Measurements from ENCODE around the gene RASL11A. TPM values are rescaled to one million over a fixed set of nuclear protein-coding genes. Genes with fewer than 3 reads are reported as not detected.

Gene RASL11A
- total and polyA plus RNA-seq, 2 of the 13 experiments (the other 11 are each of a cell fraction or from before 2014, with no cell fraction given): 3.0 to 4.1 TPM

DNA sequence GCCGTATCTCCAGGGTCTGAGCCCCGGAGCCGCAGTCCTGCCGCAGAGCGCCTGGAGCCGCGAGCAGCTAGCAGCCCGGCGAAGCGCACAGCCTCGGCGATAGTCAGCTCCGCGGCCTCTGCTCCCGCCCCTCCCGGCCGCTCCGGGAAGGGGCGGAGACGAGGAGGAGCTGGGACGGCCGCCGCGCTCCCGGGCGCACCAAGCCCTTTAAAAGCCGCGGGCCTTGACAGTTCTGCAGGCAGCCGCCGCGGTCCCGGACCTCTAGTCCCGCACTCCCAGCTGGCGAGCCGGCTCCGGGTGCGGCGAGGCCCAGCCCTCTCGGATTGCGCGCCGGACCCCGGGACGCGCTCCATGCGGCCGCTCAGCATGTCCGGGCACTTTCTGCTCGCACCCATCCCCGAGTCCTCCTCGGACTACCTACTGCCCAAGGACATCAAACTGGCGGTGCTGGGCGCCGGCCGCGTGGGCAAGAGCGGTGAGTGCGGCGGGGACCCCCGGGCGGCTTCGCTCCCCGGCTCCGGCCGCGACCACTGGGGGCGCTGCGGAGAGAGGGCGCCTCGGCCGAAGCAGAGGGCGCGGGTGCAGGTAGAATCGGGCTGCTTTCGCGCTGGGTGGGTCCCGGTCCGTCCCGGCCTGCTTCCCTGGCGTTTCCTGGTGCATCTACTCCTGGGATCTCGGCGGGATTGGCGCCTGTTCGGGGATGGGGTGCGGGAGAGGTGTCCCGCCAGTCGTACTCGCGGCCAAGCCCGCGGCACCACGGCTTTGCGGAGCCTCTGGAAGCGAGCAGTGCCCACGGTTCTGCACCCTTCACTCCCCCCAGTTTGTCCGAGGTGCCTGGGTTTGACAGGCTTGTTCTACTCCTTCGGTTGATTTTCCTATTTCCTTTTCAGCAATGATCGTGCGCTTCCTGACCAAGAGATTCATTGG is at the start of gene RASL11A (continued):
- no peak for TF ChIP-seq EEA1 (CRISPR knock-in tag; IDR thresholded peaks at IDR 0.05; ENCODE audit: borderline replicate concordance)
- no peak for TF ChIP-seq HMGXB3 (CRISPR knock-in tag; IDR thresholded peaks at IDR 0.05; ENCODE audit: borderline replicate concordance)
- 0 out of 2 replicates have a peak, but pooled peaks have one; percentile 11 for TF ChIP-seq ELF3 (CRISPR knock-in tag; IDR thresholded peaks at IDR 0.05)
- TF ChIP-seq U2AF1 (optimal IDR thresholded peaks at IDR 0.05; ENCODE audit: low read depth, low read length): peak; percentile 67
- TF ChIP-seq SIN3A (IDR thresholded peaks at IDR 0.05; ENCODE audit: borderline replicate concordance, low read depth, low read length): peak; percentile 40; the same call in 1 of the 2 replicates
- TF ChIP-seq CTCF (CRISPR knock-in tag; IDR thresholded peaks at IDR 0.05): peak; percentile 87
- TF ChIP-seq ZUFSP (CRISPR knock-in tag; IDR thresholded peaks at IDR 0.05; ENCODE audit: borderline replicate concordance): no peak
- no peak for TF ChIP-seq CREB1 (IDR thresholded peaks at IDR 0.05)
- no peak for TF ChIP-seq CREB1 (CRISPR knock-in tag; IDR thresholded peaks at IDR 0.05)
- peak; percentile 60; the same call in 1 of the 2 replicates for TF ChIP-seq MAF1 (CRISPR knock-in tag; IDR thresholded peaks at IDR 0.05; ENCODE audit: borderline replicate concordance)
- peak; percentile 27; the same call in 1 of the 2 replicates for TF ChIP-seq THAP11 (CRISPR knock-in tag; IDR thresholded peaks at IDR 0.05)
- TF ChIP-seq NCOA1 (CRISPR knock-in tag; IDR thresholded peaks at IDR 0.05): no peak
- TF ChIP-seq ZNF564 (CRISPR knock-in tag; IDR thresholded peaks at IDR 0.05): no peak; the same call in 1 of the 2 replicates
- TF ChIP-seq ZC3H13 (CRISPR knock-in tag; IDR thresholded peaks at IDR 0.05): peak; percentile 88
- no peak for TF ChIP-seq ZNF224 (CRISPR knock-in tag; IDR thresholded peaks at IDR 0.05)
- TF ChIP-seq ZNF441 (CRISPR knock-in tag; IDR thresholded peaks at IDR 0.05; ENCODE audit: borderline replicate concordance): peak; percentile 59; the same call in 1 of the 2 replicates
- TF ChIP-seq, protein P1, sequence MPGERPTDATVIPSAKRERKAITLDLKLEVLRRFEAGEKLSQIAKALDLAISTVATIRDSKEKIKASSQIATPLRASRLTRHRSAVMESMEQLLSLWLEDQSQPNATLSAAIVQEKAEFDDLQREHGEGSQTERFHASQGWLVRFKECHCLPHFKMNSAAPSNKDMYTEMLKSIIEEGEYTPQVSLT (CRISPR knock-in tag; IDR thresholded peaks at IDR 0.05; ENCODE audit: borderline replicate concordance, low read depth): no peak
- TF ChIP-seq ZFP36 (IDR thresholded peaks at IDR 0.05; ENCODE audit: borderline replicate concordance, low read depth, low read length, partially characterized antibody): no peak
- TF ChIP-seq SMAD3 (CRISPR knock-in tag; IDR thresholded peaks at IDR 0.05): 0 out of 2 replicates have a peak, but pooled peaks have one; percentile 63
- TF ChIP-seq MAFG (CRISPR knock-in tag; IDR thresholded peaks at IDR 0.05): peak; percentile 64; the same call in 1 of the 2 replicates
